SK-N-SH (cell line): ENCODE measurements around the gene FRAT2. TPM values are rescaled to one million over a fixed set of nuclear protein-coding genes. Genes with fewer than 3 reads are reported as not detected.

ENCODE experiments used
- CTCF ChIA-PET: fragments of 300-600, 350-600 bp; formaldehyde crosslinking; extraction: SDS; loops from one replicate; lab custom pipeline; 2021; lab: Yijun Ruan, JAX
- POLR2A ChIA-PET: fragments of 350-600 bp; sonication (Branson Sonifier 250); formaldehyde crosslinking; extraction: SDS; loops from one replicate; lab custom pipeline; 2020; ENCODE audit warnings: antibody characterized with exemption, inconsistent platforms; lab: Yijun Ruan, JAX
- DNase-seq: peaks from one replicate; pipeline ENCODE4 v3.0.0; 2012
- H2AFZ ChIP-seq: fragments of 200-600 bp; sonication (generic); 2 replicates; pipeline ENCODE4 v1.8.1; 2016; ENCODE audit warnings: antibody characterized with exemption, mild to moderate bottlenecking, low read depth
- H3F3A ChIP-seq: fragments of 200-600 bp; sonication (generic); replicated peaks from 2 replicates; pipeline ENCODE3; 2016; ENCODE audit warnings: antibody characterized with exemption, mild to moderate bottlenecking; ENCODE audit not compliant: insufficient read depth
- H3K27ac ChIP-seq, 2 experiments: fragments of 200-500 bp in 1 of 2; fragments of 200-600 bp in 1 of 2; sonication (Bioruptor generic) in 1 of 2; sonication (generic), shearing (Covaris generic) in 1 of 2; 2 replicates each; pipeline versions ENCODE4 v1.5.1 to v1.6.1; 2014 to 2016; ENCODE audit warnings: low read depth in 2 of 2, inconsistent platforms in 1 of 2, low read length in 1 of 2, mild to moderate bottlenecking in 1 of 2, mixed read lengths in 1 of 2
- H3K27me3 ChIP-seq: fragments of 200-600 bp; sonication (generic), shearing (Covaris generic); 2 replicates; pipeline ENCODE4 v1.6.1; 2016; ENCODE audit warnings: mixed run types; ENCODE audit not compliant: insufficient read depth
- H3K36me3 ChIP-seq, 2 experiments: fragments of 200-500 bp in 1 of 2; fragments of 200-600 bp in 1 of 2; sonication (Bioruptor generic) in 1 of 2; sonication (generic) in 1 of 2; replicated peaks in 1 of 2; 2 replicates each; pipeline versions ENCODE3 to v1.5.1; 2014 to 2016; ENCODE audit warnings: low read length in 1 of 2, mild to moderate bottlenecking in 1 of 2; ENCODE audit not compliant: insufficient read depth in 2 of 2, control insufficient read depth in 1 of 2
- H3K4me1 ChIP-seq, 2 experiments: fragments of 200-500 bp in 1 of 2; fragments of 200-600 bp in 1 of 2; sonication (Bioruptor generic) in 1 of 2; sonication (generic), shearing (Covaris generic) in 1 of 2; 2 replicates each; pipeline versions ENCODE4 v1.5.1 to v1.6.1; 2014 to 2016; ENCODE audit warnings: low read depth in 1 of 2, low read length in 1 of 2, mixed run types in 1 of 2; ENCODE audit not compliant: insufficient read depth in 2 of 2, control insufficient read depth in 1 of 2
- H3K4me2 ChIP-seq: fragments of 200-600 bp; sonication (generic), shearing (Covaris generic); 2 replicates; pipeline ENCODE4 v1.6.1; 2017; ENCODE audit warnings: mixed run types
- H3K4me3 ChIP-seq, 2 experiments: fragments of 200-500 bp in 1 of 2; fragments of 200-600 bp in 1 of 2; sonication (Bioruptor generic) in 1 of 2; sonication (generic), shearing (Covaris generic) in 1 of 2; 2 replicates each; pipeline versions ENCODE4 v1.5.1 to v1.8.1; 2014 to 2016; ENCODE audit warnings: low read depth in 2 of 2, inconsistent platforms in 1 of 2, low read length in 1 of 2, mild to moderate bottlenecking in 1 of 2, mixed read lengths in 1 of 2, moderate library complexity in 1 of 2
- H3K79me2 ChIP-seq: fragments of 200-600 bp; sonication (generic); 2 replicates; pipeline ENCODE4 v1.8.1; 2017; ENCODE audit warnings: mild to moderate bottlenecking; ENCODE audit not compliant: insufficient read depth
- H3K9ac ChIP-seq: fragments of 200-600 bp; sonication (generic); 2 replicates; pipeline ENCODE4 v1.6.1; 2017; ENCODE audit warnings: mixed run types
- H3K9me2 ChIP-seq: fragments of 200-600 bp; sonication (generic); 2 replicates; pipeline ENCODE4 v1.6.1; 2017; ENCODE audit warnings: mixed run types
- H3K9me3 ChIP-seq: fragments of 200-600 bp; sonication (generic); 2 replicates; pipeline ENCODE4 v1.6.1; 2017; ENCODE audit warnings: mixed run types, mild to moderate bottlenecking, moderate library complexity
- H4K20me1 ChIP-seq: fragments of 200-600 bp; sonication (generic); 2 replicates; pipeline ENCODE4 v1.6.1; 2017; ENCODE audit warnings: mild to moderate bottlenecking, mixed run types; ENCODE audit not compliant: insufficient read depth
- CHD2 ChIP-seq: fragments of 150-350 bp; IDR thresholded peaks from 2 replicates; pipeline ENCODE4 v1.6.1; 2018; ENCODE audit warnings: low read length; ENCODE audit not compliant: partially characterized antibody
- CTCF ChIP-seq: fragments of 200-600 bp; sonication (generic); IDR thresholded peaks from 2 replicates; pipeline ENCODE4 v1.6.1; 2017; ENCODE audit warnings: antibody characterized with exemption, mild to moderate bottlenecking, moderate library complexity
- ELF1 ChIP-seq: IDR thresholded peaks from 2 replicates; pipeline ENCODE4 v1.4.0; 2012
- EP300 ChIP-seq, 2 experiments: IDR thresholded peaks; 2 replicates each; pipeline versions ENCODE4 v1.4.0 to v1.6.1; 2012; ENCODE audit warnings: borderline replicate concordance in 1 of 2, low read depth in 1 of 2, low read length in 1 of 2
- EZH2phosphoT487 ChIP-seq: fragments of 200-600 bp; sonication (generic); IDR thresholded peaks from 2 replicates; pipeline ENCODE4 v1.6.1; 2017; ENCODE audit warnings: low read depth, mixed run types, mild to moderate bottlenecking, antibody characterized with exemption, moderate library complexity, borderline replicate concordance
- FOXM1 ChIP-seq: IDR thresholded peaks from 2 replicates; pipeline ENCODE4 v1.4.0; 2012; ENCODE audit warnings: low read depth, mild to moderate bottlenecking
- JUND ChIP-seq: IDR thresholded peaks from 2 replicates; pipeline ENCODE4 v1.4.0; 2012
- MAX ChIP-seq: IDR thresholded peaks from 2 replicates; pipeline ENCODE4 v1.4.0; 2012; ENCODE audit warnings: low read depth
- MXI1 ChIP-seq: IDR thresholded peaks from 2 replicates; pipeline ENCODE4 v1.6.1; 2012; ENCODE audit warnings: mild to moderate bottlenecking, low read depth, low read length, improper control_type of control experiment
- NFIC ChIP-seq: IDR thresholded peaks from 2 replicates; pipeline ENCODE4 v1.4.0; 2012; ENCODE audit warnings: borderline replicate concordance
- NRF1 ChIP-seq: IDR thresholded peaks from 2 replicates; pipeline ENCODE4 v1.6.1; 2012; ENCODE audit warnings: low read depth, mild to moderate bottlenecking, low read length
- PBX3 ChIP-seq: IDR thresholded peaks from 2 replicates; pipeline ENCODE4; 2012
- RAD21 ChIP-seq: IDR thresholded peaks from 2 replicates; pipeline ENCODE4 v1.6.1; 2012; ENCODE audit warnings: mild to moderate bottlenecking, low read length
- RCOR1 ChIP-seq: fragments of 150-350 bp; IDR thresholded peaks from 2 replicates; pipeline ENCODE4 v1.6.1; 2017; ENCODE audit warnings: antibody characterized with exemption, low read length
- REST ChIP-seq: IDR thresholded peaks from 2 replicates; pipeline ENCODE4 v1.6.1; 2012; ENCODE audit warnings: mild to moderate bottlenecking, low read depth, low read length, moderate library complexity
- RXRA ChIP-seq: IDR thresholded peaks from 2 replicates; pipeline ENCODE4 v1.4.0; 2012; ENCODE audit warnings: low read depth, mild to moderate bottlenecking, borderline replicate concordance
- SIN3A ChIP-seq: IDR thresholded peaks from 2 replicates; pipeline ENCODE4 v1.6.1; 2012; ENCODE audit warnings: low read depth, mild to moderate bottlenecking, low read length, moderate library complexity, borderline replicate concordance
- SMC3 ChIP-seq: IDR thresholded peaks from 2 replicates; pipeline ENCODE4 v1.6.1; 2012; ENCODE audit warnings: low read depth, low read length, improper control_type of control experiment
- TCF12 ChIP-seq: IDR thresholded peaks from 2 replicates; pipeline ENCODE4 v1.4.0; 2012
- USF1 ChIP-seq: IDR thresholded peaks from 2 replicates; pipeline ENCODE4 v1.4.0; 2012; ENCODE audit warnings: low read depth, borderline replicate concordance
- WGBS: methylation state at CpG from one replicate; pipeline ENCODE4 v1.1.6; 2017; ENCODE audit warnings: low lambda C conversion rate; 5-methylcytosine and 5-hydroxymethylcytosine counted together
- polyA plus RNA-seq, 3 experiments: library from polyadenylated mRNA; depleted of rRNA; stranded (reverse); fragments of >200 nt; gene quantifications; 2 replicates each; pipeline ENCODE4 v1.2.3, GENCODE V29; 2012

FRAT2 gene
- polyA plus RNA-seq, 1 of the 3 experiments (the other 2 are of a cell fraction), result 2.4 TPM

GRCh38 chr10:97361537-97361901, 27.0 kb upstream of the FRAT2 start (continued):
- TF ChIP-seq REST (no peak), SIN3A (no peak), EP300 (IDR thresholded peaks at IDR 0.05; ENCODE audit: borderline replicate concordance in 1 of 2, low read depth in 1 of 2, low read length in 1 of 2) (no peak), MAX (no peak), RCOR1 (no peak), EZH2phosphoT487 (no peak), ELF1 (no peak), NFIC (no peak), PBX3 (no peak), JUND (no peak), NRF1 (no peak)

- H3K27ac ChIP-seq, result no peak overlapping the region
- H4K20me1 ChIP-seq, result no peaks in the 10 kb centered on the region
- H3K36me3 ChIP-seq, result peaks cover 12 to 80% of the 10 kb centered on the region in 2 experiments
- no peaks in the 10 kb centered on the region for H3F3A ChIP-seq
- peaks cover 0 to 6% of the 10 kb centered on the region in 2 experiments; a peak in 1 of 4 replicates for H3K4me1 ChIP-seq
- POLR2A ChIA-PET, result interaction anchor here (0.5 to 1.7 kb wide), 2 partner anchors 40 to 54 kb away, joined by 4 read pairs; no protein-coding TSS in a partner anchor
- H3K79me2 ChIP-seq, result no peaks in the 10 kb centered on the region
- no peaks in the 10 kb centered on the region for H3K9me3 ChIP-seq
- CTCF ChIA-PET, result interaction anchor here (3.3 kb wide), 1 partner anchor 82 kb away, joined by 17 read pairs; no protein-coding TSS in a partner anchor
- no peaks in the 10 kb centered on the region for H3K27me3 ChIP-seq
- no peak overlapping the region for H3K9ac ChIP-seq
- DNase-seq, result no peak
- 97% methylated on average over 9 of the region's 11 CpGs for WGBS
- H3K4me3 ChIP-seq, result no peak overlapping the region
- TF ChIP-seq PBX3 (no peak), CTCF (no peak), FOXM1 (no peak), CHD2 (no peak), MXI1 (no peak), RXRA (no peak), NRF1 (no peak), USF1 (no peak), TCF12 (no peak), SMC3 (no peak), RAD21 (no peak)
- TF ChIP-seq, all 33 proteins: peak for 0
- H3K9me2 ChIP-seq, result no peaks in the 10 kb centered on the region
- H2AFZ ChIP-seq, result no peak overlapping the region
- no peak overlapping the region for H3K4me2 ChIP-seq
These were observed 26.4 kb upstream of the FRAT2 start for GRCh38 chr10:97360705-97361536.
